Measurements from ENCODE around the gene PCSK6.
A peak's percentile ranks its signal among the peaks of the same experiment; 100 is the strongest.
"Not testable (repeated sequence)": the region's sequence is repeated elsewhere in the genome, so short reads cannot be mapped to it uniquely, and the experiment has no call there.

The PCSK6 gene

DNA sequence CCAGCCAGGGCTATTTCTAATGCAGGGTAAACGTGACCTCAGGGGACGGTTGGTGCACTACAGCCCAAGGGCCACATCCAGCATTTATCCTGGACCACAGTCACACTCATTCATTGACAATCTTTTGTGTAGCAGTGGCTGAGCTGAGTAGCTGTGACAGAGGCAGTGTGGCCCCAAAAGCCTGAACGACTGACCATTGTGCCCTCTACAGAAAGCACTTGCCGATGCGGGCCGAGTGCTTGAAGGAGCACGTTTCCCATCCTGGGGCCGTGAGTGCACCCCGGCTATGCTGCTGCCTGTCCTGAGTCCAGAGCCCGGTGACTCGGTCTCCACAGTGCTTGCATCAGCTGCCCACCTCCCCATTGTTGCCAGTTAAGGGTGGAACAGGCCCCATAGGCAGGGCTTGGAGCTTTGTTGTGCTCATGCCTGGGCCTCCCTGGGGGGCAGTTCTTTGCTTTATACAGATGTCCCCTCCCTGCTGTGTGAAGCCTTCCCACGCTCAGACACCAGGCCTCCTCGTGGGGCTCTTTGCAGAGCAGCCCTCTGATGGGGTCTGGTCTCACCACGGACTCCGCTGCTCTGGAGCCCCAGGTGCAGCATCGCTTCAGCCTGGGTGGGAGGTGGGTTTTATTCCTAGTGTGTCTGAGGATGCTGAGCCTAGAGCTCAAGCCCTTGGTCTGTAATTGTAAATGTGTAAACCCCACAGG, 181.5 kb downstream of the PCSK6 start:
- no peak for DNase-seq (ENCODE audit: low spot score)

GRCh38 chr15:101307048-101307896, 182.2 kb downstream of the PCSK6 start:
- DNase-seq (ENCODE audit: low spot score): no peak

- no peak for DNase-seq (ENCODE audit: low spot score)
These were observed 183.0 kb downstream of the PCSK6 start for GRCh38 chr15:101306341-101307047.

- DNase-seq (ENCODE audit: low spot score): no peak
These were observed 183.7 kb downstream of the PCSK6 start for GRCh38 chr15:101305820-101306255.

- no peak for DNase-seq (ENCODE audit: low spot score)
These were observed 186.1 kb downstream of the PCSK6 start for GRCh38 chr15:101303408-101303807.

GRCh38 chr15:101296418-101297405, 192.8 kb downstream of the PCSK6 start:
- no peak for DNase-seq (ENCODE audit: low spot score)

DNA sequence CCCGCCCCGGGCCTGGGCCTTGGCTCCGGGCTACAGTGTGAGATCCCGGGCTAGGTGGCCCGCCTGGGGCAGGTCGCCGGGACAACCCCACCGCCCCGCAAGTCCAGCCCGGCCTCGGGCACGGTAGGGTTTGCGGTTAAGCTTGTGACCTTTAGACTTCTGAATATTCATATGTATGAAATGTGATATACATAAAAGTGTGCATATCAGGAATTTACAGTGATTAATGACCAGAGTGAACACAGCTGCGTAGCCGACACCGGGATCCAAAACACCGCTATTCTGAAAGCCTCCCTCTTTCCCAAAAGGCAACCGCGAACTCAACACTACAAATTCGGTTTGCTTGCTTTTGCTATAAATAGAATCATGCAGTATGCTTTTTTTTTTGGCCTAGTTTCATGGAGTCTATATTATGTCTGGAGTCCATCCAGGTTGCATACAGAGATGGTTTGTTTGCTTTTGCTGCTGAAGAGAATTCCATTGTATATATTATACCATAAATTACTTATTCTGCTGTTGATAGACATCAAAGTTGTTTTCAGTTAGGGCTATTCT, 193.8 kb downstream of the PCSK6 start:
- peak; percentile 14 for DNase-seq (ENCODE audit: low spot score)

DNA sequence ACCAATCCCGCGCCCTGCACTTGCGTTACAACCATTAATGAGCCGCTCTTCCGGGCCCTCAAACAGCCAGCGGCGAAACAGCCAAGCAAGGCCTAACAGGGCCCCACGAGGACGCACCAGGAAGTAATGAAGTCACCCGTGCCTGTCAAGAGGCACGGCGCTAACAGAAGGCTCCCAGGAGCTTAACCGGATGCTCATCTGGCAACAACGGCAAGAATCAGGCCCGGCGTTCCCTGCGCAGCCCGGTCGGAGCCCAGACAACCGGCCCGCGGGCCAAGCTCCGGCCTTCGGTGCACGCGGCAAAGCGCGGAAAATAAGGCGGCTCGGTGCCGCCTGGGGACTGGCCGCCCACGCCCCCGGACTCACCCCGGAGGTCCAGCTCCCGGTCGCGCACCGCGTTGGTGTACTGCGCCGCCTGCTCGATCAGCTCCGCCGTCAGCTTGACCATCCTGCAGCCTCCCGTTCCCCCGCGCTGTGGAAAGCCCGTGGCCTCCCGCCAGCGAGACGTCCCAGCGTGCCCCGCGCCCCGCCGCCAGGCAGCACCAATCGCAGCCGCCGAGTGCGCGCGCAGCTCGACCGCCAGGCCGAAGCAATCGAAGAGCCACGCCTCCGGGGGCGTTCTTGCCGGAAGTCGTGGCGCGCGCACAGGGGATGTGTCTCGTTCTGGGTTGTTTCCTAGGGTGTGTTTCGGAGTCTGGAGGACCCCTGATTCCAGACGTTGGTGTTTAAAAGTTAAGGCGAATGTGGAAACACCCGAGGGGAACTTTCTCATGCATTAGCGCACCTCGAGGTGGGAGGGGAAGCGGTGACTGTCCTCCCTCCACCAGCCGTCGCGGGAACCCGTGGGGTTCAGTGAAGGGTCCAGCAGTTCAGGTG, 194.5 kb downstream of the PCSK6 start, which contains the start of gene SNRPA1:
TSS of gene SNRPA1 (minus strand) at position 518 of the 876 bp plus-strand sequence. CDS start at position 448, 70 bp downstream.
- peak; percentile 95 for DNase-seq (ENCODE audit: low spot score)

DNA sequence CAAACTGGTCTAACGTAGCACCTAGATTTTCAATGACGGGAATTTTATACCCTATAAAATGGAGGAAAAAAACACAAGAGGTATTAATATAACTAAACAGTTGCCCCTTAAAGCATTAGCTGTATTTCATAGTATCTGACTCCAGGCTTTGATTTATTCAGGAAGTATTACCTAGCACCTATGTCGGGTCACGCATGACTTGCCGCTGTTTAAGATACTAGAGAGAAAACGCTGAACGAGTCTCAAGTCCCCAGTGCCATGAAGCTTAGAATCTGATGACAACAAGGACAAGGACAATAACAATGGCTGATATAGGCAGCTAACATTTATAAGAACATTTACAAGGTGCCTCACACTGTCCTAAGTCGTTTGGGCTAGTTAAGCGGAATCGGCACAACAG, 196.4 kb downstream of the PCSK6 start:
- DNase-seq (ENCODE audit: low spot score): no peak

DNA sequence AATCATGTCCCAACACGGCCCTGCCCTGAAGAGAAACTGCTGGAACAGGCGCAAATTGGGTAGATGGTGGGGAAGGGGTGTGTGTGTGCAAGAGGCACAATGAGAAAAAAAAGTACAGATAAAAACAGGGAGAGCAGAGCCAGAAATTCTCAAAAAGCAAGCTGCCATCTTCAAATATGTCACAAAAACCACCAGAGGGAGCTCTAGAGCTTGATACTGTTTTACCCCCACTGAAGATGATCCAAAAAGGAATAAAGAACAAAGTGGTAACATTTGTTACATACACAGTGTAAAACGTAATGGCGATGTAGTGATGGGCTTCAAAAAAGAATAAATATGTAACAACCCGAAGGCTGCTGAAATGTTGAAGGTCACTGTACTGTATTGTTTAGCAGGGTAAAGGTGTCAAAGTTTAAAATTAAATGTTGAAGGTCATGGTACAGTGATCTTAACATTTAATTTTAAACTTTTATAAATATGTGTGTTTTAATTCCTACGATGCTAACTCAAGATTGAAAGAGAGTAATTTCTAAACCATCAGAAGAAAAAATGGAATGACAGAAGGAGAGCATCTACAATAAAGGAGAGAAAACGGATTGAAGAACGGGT, 200.5 kb downstream of the PCSK6 start:
- DNase-seq (ENCODE audit: low spot score): peak; percentile 86

DNA sequence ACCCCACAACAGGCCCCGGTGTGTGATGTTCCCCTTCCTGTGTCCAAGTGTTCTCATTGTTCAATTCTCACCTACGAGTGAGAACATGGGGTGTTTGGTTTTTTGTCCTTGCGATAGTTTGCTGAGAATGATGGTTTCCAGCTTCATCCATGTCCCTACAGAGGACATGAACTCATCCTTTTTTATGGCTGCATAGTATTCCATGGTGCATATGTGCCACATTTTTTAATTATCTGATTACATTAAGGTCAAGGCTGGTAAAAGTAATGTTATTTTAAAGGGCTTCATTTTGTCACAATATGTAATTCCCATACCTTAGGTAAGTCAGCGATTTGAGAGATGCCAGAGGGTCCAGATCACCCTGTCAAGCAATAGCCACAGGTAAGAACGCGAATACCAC, 202.2 kb downstream of the PCSK6 start:
- DNase-seq (ENCODE audit: low spot score): not testable (repeated sequence)

GRCh38 chr15:101286471-101287114, 202.9 kb downstream of the PCSK6 start:
- DNase-seq (ENCODE audit: low spot score): no peak

DNA sequence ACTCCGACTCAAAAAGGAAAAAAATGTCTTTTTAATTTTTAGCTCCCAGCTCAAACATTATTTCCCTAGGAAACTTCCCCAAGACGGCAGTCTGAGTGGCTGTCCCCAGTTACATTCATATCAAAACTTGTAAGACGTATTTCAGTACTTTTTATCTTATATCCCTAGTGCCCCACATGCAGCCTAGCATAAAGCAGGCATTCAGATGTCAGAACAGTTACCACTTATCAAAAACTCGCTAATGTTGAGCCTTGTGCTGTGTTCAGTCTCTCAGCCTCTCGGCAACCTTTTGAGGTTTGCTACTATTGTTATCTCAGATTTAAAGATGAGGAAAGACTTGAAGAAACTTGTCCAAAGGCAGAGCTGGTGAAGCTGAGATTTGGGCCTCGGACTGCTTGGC, 205.6 kb downstream of the PCSK6 start:
- DNase-seq (ENCODE audit: low spot score): no peak

GRCh38 chr15:101280007-101280406, 209.5 kb downstream of the PCSK6 start:
- no peak for DNase-seq (ENCODE audit: low spot score)

- DNase-seq (ENCODE audit: low spot score): no peak
These were observed 211.5 kb downstream of the PCSK6 start for GRCh38 chr15:101277943-101278564.

- DNase-seq (ENCODE audit: low spot score): peak; percentile 92
These were observed 212.3 kb downstream of the PCSK6 start, which contains the start of gene SELENOS for GRCh38 chr15:101277038-101277822. SELENOS (minus strand) TSS chr15:101277485; CDS start chr15:101277417, 68 bp downstream.

- DNase-seq (ENCODE audit: low spot score): peak; percentile 24
These were observed 212.9 kb downstream of the PCSK6 start for GRCh38 chr15:101276501-101277037.
